WERI-Rb-1 (cell line): Measurements from ENCODE around the gene NCAPG.

Source experiments
- DNase-seq: peaks from one replicate; pipeline ENCODE4 v3.0.0-alpha.2; 2020
- H3K27ac ChIP-seq: fragments of 250-450 bp; sonication (Bioruptor Pico); 2 replicates; pipeline ENCODE4 v1.5.1; 2020; ENCODE audit warnings: mild to moderate bottlenecking, moderate library complexity
- H3K27me3 ChIP-seq: fragments of 250-450 bp; sonication (Bioruptor Pico); 2 replicates; pipeline ENCODE4 v1.5.1; 2021; ENCODE audit warnings: mild to moderate bottlenecking, low read depth, moderate library complexity; ENCODE audit not compliant: insufficient read depth, severe bottlenecking
- H3K36me3 ChIP-seq: fragments of 250-450 bp; sonication (Bioruptor Pico); 2 replicates; pipeline ENCODE4 v1.5.1; 2020; ENCODE audit warnings: mild to moderate bottlenecking, moderate library complexity
- H3K4me3 ChIP-seq: 2 replicates; pipeline ENCODE4 v1.5.1; 2011; ENCODE audit warnings: low read depth, mild to moderate bottlenecking, control low read depth, low read length
- H3K9me3 ChIP-seq: fragments of 250-450 bp; sonication (Bioruptor Pico); 2 replicates; pipeline ENCODE4 v1.5.1; 2021; ENCODE audit warnings: mild to moderate bottlenecking, moderate library complexity; ENCODE audit not compliant: severe bottlenecking
- TF ChIP-seq, protein P1 (sequence below): IDR thresholded peaks from 2 replicates; pipeline ENCODE4 v1.5.1; 2011; ENCODE audit warnings: low read depth, mild to moderate bottlenecking, control low read depth, inconsistent platforms, low read length

NCAPG gene

DNA sequence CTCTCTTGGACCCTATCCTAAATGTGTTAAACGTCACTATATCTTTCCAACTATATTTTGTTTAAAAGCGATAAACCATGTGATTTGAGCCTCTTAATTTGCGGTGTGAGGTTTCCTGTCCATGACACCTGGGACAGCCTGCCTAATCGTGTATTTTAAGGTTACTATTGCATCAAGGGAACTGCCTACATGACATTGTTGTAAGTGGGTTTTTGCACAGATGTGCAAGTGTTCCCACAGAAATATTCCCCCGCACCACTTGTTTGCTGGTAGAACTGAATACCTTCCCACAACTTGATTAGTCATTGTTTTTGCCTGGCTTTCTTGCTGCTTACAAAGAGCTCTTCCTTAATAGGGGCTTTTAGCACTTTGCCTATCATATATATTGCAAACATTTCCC is 24.2 kb upstream of the NCAPG start:
- Histone ChIP-seq H3K36me3 (no peaks in the 10 kb centered on the region), H3K9me3 (no peaks in the 10 kb centered on the region), H3K4me3 (no peak overlapping the region), H3K27ac (no peak overlapping the region), H3K27me3 (no peaks in the 10 kb centered on the region)
- DNase-seq: no peak
- TF ChIP-seq, protein P1, sequence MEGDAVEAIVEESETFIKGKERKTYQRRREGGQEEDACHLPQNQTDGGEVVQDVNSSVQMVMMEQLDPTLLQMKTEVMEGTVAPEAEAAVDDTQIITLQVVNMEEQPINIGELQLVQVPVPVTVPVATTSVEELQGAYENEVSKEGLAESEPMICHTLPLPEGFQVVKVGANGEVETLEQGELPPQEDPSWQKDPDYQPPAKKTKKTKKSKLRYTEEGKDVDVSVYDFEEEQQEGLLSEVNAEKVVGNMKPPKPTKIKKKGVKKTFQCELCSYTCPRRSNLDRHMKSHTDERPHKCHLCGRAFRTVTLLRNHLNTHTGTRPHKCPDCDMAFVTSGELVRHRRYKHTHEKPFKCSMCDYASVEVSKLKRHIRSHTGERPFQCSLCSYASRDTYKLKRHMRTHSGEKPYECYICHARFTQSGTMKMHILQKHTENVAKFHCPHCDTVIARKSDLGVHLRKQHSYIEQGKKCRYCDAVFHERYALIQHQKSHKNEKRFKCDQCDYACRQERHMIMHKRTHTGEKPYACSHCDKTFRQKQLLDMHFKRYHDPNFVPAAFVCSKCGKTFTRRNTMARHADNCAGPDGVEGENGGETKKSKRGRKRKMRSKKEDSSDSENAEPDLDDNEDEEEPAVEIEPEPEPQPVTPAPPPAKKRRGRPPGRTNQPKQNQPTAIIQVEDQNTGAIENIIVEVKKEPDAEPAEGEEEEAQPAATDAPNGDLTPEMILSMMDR: no peak

DNA sequence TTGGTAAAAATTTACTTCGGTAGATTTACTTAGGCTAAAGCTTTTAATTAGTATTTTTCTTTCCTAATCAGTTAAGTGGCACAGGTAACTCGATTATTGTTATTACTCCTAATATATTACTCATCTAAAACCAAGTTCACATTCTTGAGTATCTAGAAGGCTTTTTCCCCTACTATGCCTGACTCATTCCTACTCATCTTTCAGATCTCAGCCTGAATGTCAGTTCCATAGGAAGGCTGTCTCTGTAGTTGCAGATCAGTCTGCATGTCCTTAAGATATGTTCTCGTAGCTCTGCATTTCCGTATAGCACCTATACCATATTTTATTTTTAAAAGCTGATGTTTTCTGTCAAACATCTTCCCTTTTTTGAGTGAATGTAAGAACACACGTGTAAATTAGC is 23.5 kb upstream of the NCAPG start:
- DNase-seq: no peak
- H3K36me3 ChIP-seq: no peaks in the 10 kb centered on the region

DNA sequence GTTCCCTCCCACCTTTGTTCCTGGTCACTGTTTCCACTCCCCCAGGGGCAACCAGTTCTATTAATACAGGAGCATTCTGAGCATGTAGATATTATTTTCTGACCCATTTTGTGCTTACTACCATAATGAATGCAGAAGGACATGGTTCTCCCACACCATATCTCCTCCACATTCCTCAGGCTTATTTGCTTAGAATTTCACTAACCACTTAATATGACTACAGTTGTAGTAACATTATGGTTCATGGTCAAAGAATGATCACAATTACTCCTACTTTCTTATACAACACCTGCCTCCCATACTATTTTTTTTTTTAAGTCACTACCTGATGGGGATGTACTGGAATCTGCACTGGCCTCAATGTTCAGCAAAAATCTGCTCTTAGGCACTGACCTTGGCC is 21.8 kb upstream of the NCAPG start:
- no peak for DNase-seq
- TF ChIP-seq, protein P1: no peak
- Histone ChIP-seq H3K27me3 (no peaks in the 10 kb centered on the region), H3K36me3 (no peaks in the 10 kb centered on the region), H3K4me3 (no peak overlapping the region), H3K9me3 (no peaks in the 10 kb centered on the region), H3K27ac (no peak overlapping the region)

More for the DNA sequence above, 23.5 kb upstream of the NCAPG start:
- TF ChIP-seq, protein P1: no peak
- H3K9me3 ChIP-seq: no peaks in the 10 kb centered on the region
- no peaks in the 10 kb centered on the region for H3K27me3 ChIP-seq
- no peak overlapping the region for H3K4me3 ChIP-seq
- H3K27ac ChIP-seq: no peak overlapping the region

DNA sequence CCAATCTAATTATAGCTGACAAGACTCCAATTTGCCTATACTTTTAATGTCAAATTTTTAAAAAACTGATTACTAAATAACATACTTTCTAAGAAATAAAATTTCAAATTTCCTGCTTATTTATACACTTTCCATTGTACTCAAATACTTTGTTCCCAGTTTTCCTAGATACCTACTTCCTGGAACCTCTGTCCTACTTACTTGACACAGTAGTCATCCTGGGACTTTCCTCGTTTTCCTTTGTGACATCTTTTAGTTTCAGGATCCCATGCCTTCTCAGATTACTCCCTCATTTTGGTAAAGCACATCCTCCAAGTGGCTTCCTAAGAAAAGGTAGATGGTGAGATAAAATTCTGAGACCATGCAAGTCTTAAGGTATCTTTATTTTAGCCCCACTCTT is 16.0 kb upstream of the NCAPG start:
- H3K4me3 ChIP-seq: no peak overlapping the region
- TF ChIP-seq, protein P1: no peak
- H3K27me3 ChIP-seq: no peaks in the 10 kb centered on the region
- no peak for DNase-seq
- no peak overlapping the region for H3K27ac ChIP-seq
- H3K9me3 ChIP-seq: no peaks in the 10 kb centered on the region
- peaks cover 4% of the 10 kb centered on the region for H3K36me3 ChIP-seq

DNA sequence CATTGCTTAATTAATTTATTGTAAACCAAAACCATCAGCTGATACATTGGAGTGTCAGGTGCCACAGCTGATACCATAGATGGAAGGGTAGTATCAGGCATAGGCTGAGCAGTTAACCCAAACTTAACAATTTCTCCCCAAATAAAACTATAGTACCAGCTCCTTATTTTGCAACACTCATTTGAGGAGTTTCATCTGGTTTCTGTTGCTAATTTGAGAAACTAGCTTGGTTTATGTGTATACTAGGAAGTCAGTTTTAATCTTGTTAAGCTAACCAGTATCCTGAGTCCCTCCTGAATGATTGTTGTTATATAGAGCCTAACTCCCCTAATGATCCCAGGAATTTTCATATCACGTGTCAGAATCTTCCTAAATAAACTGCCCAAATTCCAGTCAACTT is 13.0 kb upstream of the NCAPG start:
- H3K36me3 ChIP-seq: peaks cover 22% of the 10 kb centered on the region
- H3K4me3 ChIP-seq: no peak overlapping the region
- DNase-seq: no peak
- no peaks in the 10 kb centered on the region for H3K27me3 ChIP-seq
- no peak overlapping the region for H3K27ac ChIP-seq
- no peaks in the 10 kb centered on the region for H3K9me3 ChIP-seq
- TF ChIP-seq, protein P1: no peak

DNA sequence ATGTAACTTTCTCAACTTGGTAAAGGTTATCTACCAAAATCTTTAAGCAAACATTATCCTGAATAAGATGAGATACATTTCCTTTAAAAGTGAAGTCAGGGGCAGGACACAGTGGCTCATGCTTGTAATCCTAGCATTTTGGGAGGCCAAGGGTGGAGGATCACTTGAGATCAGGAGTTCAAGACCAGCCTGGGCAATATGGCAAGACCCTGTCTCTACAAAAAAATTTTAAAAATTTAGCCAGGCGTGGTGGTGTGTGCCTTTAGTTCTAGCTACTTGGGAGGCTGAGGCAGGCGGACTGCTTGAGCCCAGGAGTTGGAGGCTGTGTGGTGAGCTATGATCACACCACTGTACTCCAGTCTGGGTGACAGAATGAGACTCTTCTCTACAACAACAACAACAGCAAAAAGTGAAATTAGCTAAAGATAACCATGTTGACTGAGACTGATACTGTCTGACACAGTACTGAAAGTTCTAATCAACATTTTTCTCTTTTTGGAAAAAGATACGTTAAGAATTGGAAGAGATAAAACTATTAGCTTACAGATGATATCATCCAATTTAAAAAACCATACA is 5.1 kb upstream of the NCAPG start:
- peaks cover 70% of the 10 kb centered on the region for H3K36me3 ChIP-seq
- TF ChIP-seq, protein P1: no peak
- no peak overlapping the region for H3K4me3 ChIP-seq

More for the DNA sequence above, 5.1 kb upstream of the NCAPG start:
- DNase-seq: no peak
- H3K27me3 ChIP-seq: no peaks in the 10 kb centered on the region
- no peaks in the 10 kb centered on the region for H3K9me3 ChIP-seq
- no peak overlapping the region for H3K27ac ChIP-seq
